SH-SY5Y (cell line): ENCODE measurements around the gene ZNF620.

Experiments used
- GATA2 ChIP-seq: IDR thresholded peaks from 2 replicates; pipeline ENCODE4 v1.6.1; 2011; ENCODE audit warnings: mild to moderate bottlenecking, low read depth, low read length
- GATA3 ChIP-seq: IDR thresholded peaks from 2 replicates; pipeline ENCODE4 v1.6.1; 2011; ENCODE audit warnings: low read depth, mild to moderate bottlenecking, low read length, moderate library complexity

- TF ChIP-seq GATA2: no peak
- no peak for TF ChIP-seq GATA3
Measured at GRCh38 chr3:40524568-40525285, 18.9 kb downstream of the ZNF620 start, which contains the start of gene ZNF621.
